Esophagus muscularis mucosa (tissue), 4 donors: ENCODE data around the gene ZFHX2. TPM values are rescaled to one million over a fixed set of nuclear protein-coding genes. Genes with fewer than 3 reads are reported as not detected.

Experiments
- DNase-seq: peaks from one replicate; pipeline ENCODE4 v3.0.0-alpha.2; 2017; ENCODE audit errors: extremely low spot score
- H3K27ac ChIP-seq, 4 donors: fragments of 200-600 bp; sonication (generic); replicated peaks in 1 of 4; 1 replicate in 3 of 4; 2 replicates in 1 of 4; pipeline ENCODE4 v1.5.1; 2016 to 2019; ENCODE audit warnings: mild to moderate bottlenecking in 1 of 4
- H3K27me3 ChIP-seq, 4 donors: fragments of 200-600 bp; sonication (generic); one replicate each; pipeline versions ENCODE4 v1.5.1 to v1.6.0; 2016 to 2019
- H3K36me3 ChIP-seq, 4 donors: fragments of 200-600 bp; sonication (generic); one replicate each; pipeline ENCODE4 v1.5.1; 2016 to 2019
- H3K4me1 ChIP-seq, 4 donors: fragments of 200-600 bp; sonication (generic); one replicate each; pipeline ENCODE4 v1.5.1; 2016 to 2019
- H3K4me3 ChIP-seq, 4 donors: fragments of 200-600 bp; sonication (generic); 1 replicate in 2 of 4; 2 replicates in 2 of 4; pipeline ENCODE4 v1.5.1; 2016 to 2019; ENCODE audit warnings: mild to moderate bottlenecking in 4 of 4, moderate library complexity in 1 of 4
- H3K9me3 ChIP-seq, 4 donors: fragments of 200-600 bp; sonication (generic); 1 replicate in 3 of 4; 2 replicates in 1 of 4; pipeline ENCODE4 v1.5.1; 2016 to 2019
- EP300 ChIP-seq: sonication (generic); formaldehyde crosslinking; IDR thresholded peaks from one replicate; pipeline ENCODE4 v1.6.1; 2017; ENCODE audit warnings: antibody characterized with exemption
- POLR2A ChIP-seq: fragments of 450-650 bp; IDR thresholded peaks from one replicate; pipeline ENCODE4 v1.6.1; 2017; ENCODE audit warnings: antibody characterized with exemption, moderate library complexity, mild to moderate bottlenecking, low read depth
- POLR2AphosphoS5 ChIP-seq, 2 donors: sonication (generic); formaldehyde crosslinking; IDR thresholded peaks; one replicate each; pipeline ENCODE4 v1.6.1; 2017; ENCODE audit warnings: antibody characterized with exemption in 2 of 2
- WGBS: methylation state at CpG from one replicate; pipeline ENCODE4 v1.1.5; 2018; 5-methylcytosine and 5-hydroxymethylcytosine counted together
- intact Hi-C: fragments of 100-400 bp; cut with DNase I; formaldehyde crosslinking; loops from one replicate; pipeline ENCODE4 v1.15.1; 2023
- total RNA-seq, 4 donors: library from RNA; depleted of rRNA; stranded (reverse); fragments of >200 nt; gene quantifications; one replicate each; pipeline versions ENCODE4 v1.1.0 to v1.2.1, GENCODE V29; 2016
- TF ChIP-seq, protein P1 (sequence below), 3 experiments: fragments of 200-600 bp in 2 of 3; fragments of 450-650 bp in 1 of 3; sonication (generic) in 2 of 3; IDR thresholded peaks; one replicate each; pipeline ENCODE4 v1.5.1; 2017 to 2019; ENCODE audit warnings: antibody characterized with exemption in 3 of 3, mild to moderate bottlenecking in 2 of 3, moderate library complexity in 1 of 3

ZFHX2 gene
- total RNA-seq, 4 donors from 2014 or later = 0.50 to 1.8 (median 1.2) TPM

DNA sequence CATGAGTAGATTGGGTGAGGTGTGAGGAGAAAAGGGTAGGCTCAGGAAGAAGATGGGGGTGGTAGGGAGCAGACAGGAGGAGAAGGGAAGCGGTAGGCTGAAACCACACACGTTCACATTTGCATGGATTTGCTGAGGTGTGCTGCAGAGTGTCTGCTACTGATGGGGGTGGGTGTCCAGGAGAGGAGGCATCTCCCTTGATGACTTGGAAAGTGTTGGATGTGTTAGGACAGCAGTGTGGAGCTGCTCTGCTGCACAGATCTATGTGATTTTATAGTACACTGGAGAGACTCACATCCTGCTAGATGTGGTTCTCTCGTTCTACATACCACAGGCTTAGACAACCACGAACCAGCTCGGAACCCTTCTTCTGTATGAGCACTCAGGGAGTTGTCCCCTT, 9.3 kb downstream of the ZFHX2 start:
- no peak for DNase-seq
- TF ChIP-seq, protein P1, sequence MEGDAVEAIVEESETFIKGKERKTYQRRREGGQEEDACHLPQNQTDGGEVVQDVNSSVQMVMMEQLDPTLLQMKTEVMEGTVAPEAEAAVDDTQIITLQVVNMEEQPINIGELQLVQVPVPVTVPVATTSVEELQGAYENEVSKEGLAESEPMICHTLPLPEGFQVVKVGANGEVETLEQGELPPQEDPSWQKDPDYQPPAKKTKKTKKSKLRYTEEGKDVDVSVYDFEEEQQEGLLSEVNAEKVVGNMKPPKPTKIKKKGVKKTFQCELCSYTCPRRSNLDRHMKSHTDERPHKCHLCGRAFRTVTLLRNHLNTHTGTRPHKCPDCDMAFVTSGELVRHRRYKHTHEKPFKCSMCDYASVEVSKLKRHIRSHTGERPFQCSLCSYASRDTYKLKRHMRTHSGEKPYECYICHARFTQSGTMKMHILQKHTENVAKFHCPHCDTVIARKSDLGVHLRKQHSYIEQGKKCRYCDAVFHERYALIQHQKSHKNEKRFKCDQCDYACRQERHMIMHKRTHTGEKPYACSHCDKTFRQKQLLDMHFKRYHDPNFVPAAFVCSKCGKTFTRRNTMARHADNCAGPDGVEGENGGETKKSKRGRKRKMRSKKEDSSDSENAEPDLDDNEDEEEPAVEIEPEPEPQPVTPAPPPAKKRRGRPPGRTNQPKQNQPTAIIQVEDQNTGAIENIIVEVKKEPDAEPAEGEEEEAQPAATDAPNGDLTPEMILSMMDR (IDR thresholded peaks at IDR 0.05) = no peak
- TF ChIP-seq POLR2AphosphoS5 (IDR thresholded peaks at IDR 0.05) = no peak
- TF ChIP-seq POLR2A = no peak
- TF ChIP-seq EP300 = no peak
- intact Hi-C loops = no loop called here
- H3K4me3 ChIP-seq = no peak overlapping the region
- 78% methylated on average over 5 of the region's 5 CpGs for WGBS
- H3K27me3 ChIP-seq = no peaks in the 10 kb centered on the region
- peaks cover 0 to 5% (median 0%) of the 10 kb centered on the region in 4 donors for H3K36me3 ChIP-seq
- no peak overlapping the region for H3K27ac ChIP-seq
- peaks cover 11 to 20% (median 12%) of the 10 kb centered on the region in 4 donors for H3K4me1 ChIP-seq
- H3K9me3 ChIP-seq = no peaks in the 10 kb centered on the region

DNA sequence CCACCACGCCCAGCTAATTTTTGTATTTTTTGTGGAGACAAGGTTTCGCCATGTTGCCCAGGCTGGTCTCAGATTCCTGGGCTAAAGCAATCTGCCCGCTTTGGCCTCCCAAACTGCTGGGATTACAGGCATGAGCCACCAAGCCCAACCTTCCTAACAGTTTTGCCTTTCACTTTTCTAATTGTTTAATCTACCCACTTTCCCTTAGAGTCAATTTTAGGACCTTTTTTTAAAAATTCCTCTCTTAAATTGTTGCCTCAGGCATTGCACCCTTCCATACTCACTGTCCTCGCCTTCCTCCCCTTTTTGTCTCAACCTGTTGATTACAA, 11.5 kb downstream of the ZFHX2 start:
- no peaks in the 10 kb centered on the region for H3K9me3 ChIP-seq
- TF ChIP-seq EP300 (no peak), POLR2AphosphoS5 (IDR thresholded peaks at IDR 0.05) (no peak), POLR2A (no peak)
- TF ChIP-seq, protein P1 (IDR thresholded peaks at IDR 0.05) = no peak
- no peak overlapping the region for H3K4me3 ChIP-seq
- peaks cover 5 to 20% (median 9%) of the 10 kb centered on the region in 4 donors for H3K4me1 ChIP-seq
- H3K36me3 ChIP-seq = peaks cover 0 to 5% (median 0%) of the 10 kb centered on the region in 4 donors
- 95% methylated on average over 4 of the region's 4 CpGs for whole genome bisulfite sequencing
- intact Hi-C loops = no loop called here
- H3K27ac ChIP-seq = no peak overlapping the region
- no peaks in the 10 kb centered on the region for H3K27me3 ChIP-seq
- DNase-seq = no peak

DNA sequence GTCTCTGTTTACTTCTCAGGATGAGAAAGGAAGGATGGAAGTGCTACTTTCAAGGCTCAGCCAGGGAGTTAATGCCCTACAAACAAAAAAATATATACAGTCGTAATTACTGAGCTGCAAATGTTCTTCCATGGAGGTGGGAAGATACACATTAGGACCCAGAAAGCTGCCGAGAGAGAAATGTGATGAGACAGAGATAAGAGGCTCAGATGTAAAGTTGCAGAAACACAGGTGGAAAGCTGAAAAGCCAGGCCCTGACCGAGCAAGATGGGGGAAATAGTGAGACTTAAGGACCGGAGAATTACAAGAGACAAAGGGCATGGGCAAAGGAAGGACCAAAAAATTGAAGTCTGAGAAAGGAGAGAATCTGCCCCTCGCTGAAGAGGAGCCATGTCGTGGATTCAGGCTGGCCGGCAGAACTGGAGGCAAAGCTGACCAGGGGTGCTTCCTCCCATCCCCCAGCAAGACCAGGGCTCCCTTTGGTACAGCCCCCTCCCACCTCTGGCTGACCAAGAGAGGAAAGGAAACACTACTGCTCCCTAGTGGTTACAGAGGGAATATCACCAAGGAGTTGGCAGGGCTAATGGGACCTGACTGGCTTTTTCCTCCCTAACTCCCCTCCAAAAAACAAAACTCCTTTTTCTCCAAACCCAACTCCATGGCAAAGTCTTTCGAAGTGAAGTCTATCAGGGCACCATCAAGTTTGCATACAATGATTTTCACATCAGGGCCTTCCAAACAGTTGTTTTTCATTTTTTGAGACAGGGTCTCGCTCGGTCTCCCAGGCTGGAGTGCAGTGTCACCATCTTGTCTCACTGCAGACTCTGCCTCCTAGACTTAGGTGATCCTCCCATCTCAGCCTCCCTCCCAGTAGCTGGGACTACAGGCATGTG, 12.1 kb downstream of the ZFHX2 start:
- Histone ChIP-seq H3K4me1 (peaks cover 0 to 14% (median 4%) of the 10 kb centered on the region in 4 donors), H3K27me3 (no peaks in the 10 kb centered on the region), H3K4me3 (no peak overlapping the region), H3K27ac (no peak overlapping the region), H3K9me3 (no peaks in the 10 kb centered on the region), H3K36me3 (peaks cover 0 to 9% (median 0%) of the 10 kb centered on the region in 4 donors)
- no peak for DNase-seq
- 42% methylated on average over 10 of the region's 10 CpGs for WGBS
- intact Hi-C loops = no loop called here
- TF ChIP-seq POLR2A = no peak
- TF ChIP-seq, protein P1 (IDR thresholded peaks at IDR 0.05) = peak; percentile 48 to 84 (median 58)

DNA sequence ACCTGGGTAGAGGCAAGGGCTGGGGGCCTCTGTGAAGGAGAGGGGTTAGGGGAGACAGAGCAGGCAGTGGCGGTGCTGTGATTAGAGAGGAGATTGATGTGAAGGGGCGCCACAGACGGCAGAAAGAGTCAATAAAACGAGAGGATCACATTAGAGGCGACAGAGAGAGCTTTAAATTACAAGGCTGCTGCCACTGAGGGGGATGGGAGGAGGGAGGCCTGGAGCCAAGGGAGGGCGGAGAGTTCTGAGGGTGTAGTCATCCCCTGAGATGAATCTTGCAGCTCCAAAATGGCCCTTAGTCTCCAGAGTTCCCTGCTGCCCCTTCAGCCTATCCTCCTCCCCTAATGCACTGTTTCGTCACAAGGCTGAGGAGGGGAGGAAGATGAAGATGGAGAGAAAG, 12.8 kb downstream of the ZFHX2 start:
- no peak overlapping the region for H3K4me3 ChIP-seq
- no peak for TF ChIP-seq POLR2AphosphoS5 (IDR thresholded peaks at IDR 0.05)
- no peak for TF ChIP-seq EP300
- TF ChIP-seq, protein P1 (IDR thresholded peaks at IDR 0.05) = no peak
- no peak for TF ChIP-seq POLR2A
- no peak overlapping the region for H3K27ac ChIP-seq
- no peak for DNase-seq
- H3K27me3 ChIP-seq = no peaks in the 10 kb centered on the region
- H3K4me1 ChIP-seq = peaks cover 0 to 12% (median 2%) of the 10 kb centered on the region in 4 donors
- H3K36me3 ChIP-seq = peaks cover 0 to 16% (median 0%) of the 10 kb centered on the region in 4 donors
- WGBS = 46% methylated on average over 7 of the region's 7 CpGs
- intact Hi-C loops = no loop called here
- no peaks in the 10 kb centered on the region for H3K9me3 ChIP-seq
